Neural cell (in vitro differentiated cells): ENCODE results near the gene FFAR4. TPM values are rescaled to one million over a fixed set of nuclear protein-coding genes. Genes with fewer than 3 reads are reported as not detected.

Experiments
- H2AFZ ChIP-seq: fragments of 200-600, 300-800 bp; sonication (generic), shearing (Covaris generic); 2 replicates; pipeline ENCODE4 v1.6.0; 2014; ENCODE audit warnings: low read depth, mild to moderate bottlenecking, antibody characterized with exemption, low read length, moderate library complexity
- H3F3A ChIP-seq: fragments of 200-600 bp; shearing (Covaris generic); 2 replicates; pipeline ENCODE4 v1.6.1; 2016; ENCODE audit warnings: mild to moderate bottlenecking, moderate library complexity, mixed read lengths, antibody characterized with exemption, low read length; ENCODE audit not compliant: insufficient read depth, poor library complexity, severe bottlenecking
- H3K27ac ChIP-seq: fragments of 200-600, 300-800 bp; sonication (generic), shearing (Covaris generic); 2 replicates; pipeline ENCODE4 v1.5.1; 2014; ENCODE audit warnings: mild to moderate bottlenecking, low read length, moderate library complexity
- H3K27me3 ChIP-seq: fragments of 300-800, 200-600 bp; sonication (generic), shearing (Covaris generic); 2 replicates; pipeline ENCODE4 v1.6.0; 2014; ENCODE audit warnings: mild to moderate bottlenecking, low read depth, low read length, moderate library complexity; ENCODE audit not compliant: insufficient read depth
- H3K36me3 ChIP-seq: fragments of 300-800, 200-600 bp; sonication (generic), shearing (Covaris generic); 2 replicates; pipeline ENCODE4 v1.5.1; 2014; ENCODE audit warnings: mild to moderate bottlenecking, antibody characterized with exemption, low read length, moderate library complexity; ENCODE audit not compliant: insufficient read depth
- H3K4me2 ChIP-seq: fragments of 300-800, 200-600 bp; sonication (generic), shearing (Covaris generic); 2 replicates; pipeline ENCODE4 v1.6.0; 2014; ENCODE audit warnings: mild to moderate bottlenecking, low read length
- H3K4me3 ChIP-seq: fragments of 300-800, 200-600 bp; sonication (generic), shearing (Covaris generic); 2 replicates; pipeline ENCODE4 v1.5.1; 2014; ENCODE audit warnings: mild to moderate bottlenecking, low read length, moderate library complexity
- H3K79me2 ChIP-seq: fragments of 200-600 bp; shearing (Covaris generic); replicated peaks from 2 replicates; pipeline ENCODE4 v1.6.0; 2014; ENCODE audit warnings: mild to moderate bottlenecking, low read length, moderate library complexity; ENCODE audit not compliant: insufficient read depth
- H3K9ac ChIP-seq: fragments of 300-800, 200-600 bp; sonication (generic), shearing (Covaris generic); 2 replicates; pipeline ENCODE4 v1.6.1; 2016; ENCODE audit warnings: mild to moderate bottlenecking, low read length, mixed read lengths
- H3K9me2 ChIP-seq: fragments of 200-600 bp; shearing (Covaris generic); 2 replicates; pipeline ENCODE4 v1.6.1; 2016; ENCODE audit warnings: mild to moderate bottlenecking, low read length, mixed read lengths; ENCODE audit not compliant: insufficient read depth
- H3K9me3 ChIP-seq: fragments of 200-600, 300-800 bp; sonication (generic), shearing (Covaris generic); 2 replicates; pipeline ENCODE4 v1.6.1; 2016; ENCODE audit warnings: mild to moderate bottlenecking, mixed run types, low read length, moderate library complexity, mixed read lengths
- H4K20me1 ChIP-seq: fragments of 200-600 bp; shearing (Covaris generic); 2 replicates; pipeline ENCODE4 v1.6.1; 2016; ENCODE audit warnings: mild to moderate bottlenecking, mixed run types; ENCODE audit not compliant: insufficient read depth
- CTCF ChIP-seq: fragments of 450-650 bp; IDR thresholded peaks from 2 replicates; pipeline ENCODE4 v1.5.1; 2014; ENCODE audit warnings: antibody characterized with exemption, mild to moderate bottlenecking, moderate library complexity; ENCODE audit not compliant: poor library complexity, severe bottlenecking
- EP300 ChIP-seq: fragments of 450-650 bp; conservative IDR thresholded peaks from 2 replicates; pipeline ENCODE4 v1.6.1; 2014; ENCODE audit warnings: antibody characterized with exemption, mild to moderate bottlenecking, moderate library complexity; ENCODE audit not compliant: poor library complexity, severe bottlenecking
- EZH2 ChIP-seq: fragments of 200-600, 300-800 bp; shearing (Covaris generic), sonication (generic); IDR thresholded peaks from 2 replicates; pipeline ENCODE4 v1.6.1; 2014; ENCODE audit warnings: antibody characterized with exemption, low read length, borderline replicate concordance, mild to moderate bottlenecking; ENCODE audit not compliant: insufficient read depth, poor library complexity, severe bottlenecking
- MXI1 ChIP-seq: fragments of 450-650 bp; conservative IDR thresholded peaks from 2 replicates; pipeline ENCODE4 v1.6.1; 2014; ENCODE audit warnings: antibody characterized with exemption, mild to moderate bottlenecking; ENCODE audit not compliant: poor library complexity, severe bottlenecking
- POLR2AphosphoS5 ChIP-seq: IDR thresholded peaks from 2 replicates; pipeline ENCODE4 v1.6.1; 2012
- RAD21 ChIP-seq: fragments of 450-650 bp; conservative IDR thresholded peaks from 2 replicates; pipeline ENCODE4 v1.6.1; 2014; ENCODE audit warnings: antibody characterized with exemption, mild to moderate bottlenecking, moderate library complexity
- REST ChIP-seq: IDR thresholded peaks from 2 replicates; pipeline ENCODE4 v1.6.1; 2012; ENCODE audit warnings: borderline replicate concordance
- SMC3 ChIP-seq: fragments of 450-650 bp; conservative IDR thresholded peaks from 2 replicates; pipeline ENCODE4 v1.6.1; 2014; ENCODE audit warnings: antibody characterized with exemption, mild to moderate bottlenecking, moderate library complexity; ENCODE audit not compliant: poor library complexity
- TAF1 ChIP-seq: IDR thresholded peaks from 2 replicates; pipeline ENCODE4 v1.6.1; 2012; ENCODE audit warnings: low read depth
- polyA plus RNA-seq: library from polyadenylated mRNA; depleted of rRNA; stranded (reverse); fragments of >200 nt; gene quantifications from 2 replicates; pipeline ENCODE4 v1.2.3, GENCODE V29; 2014

FFAR4 gene
- polyA plus RNA-seq, 1 donor from 2014 or later, result not detected

- no peak overlapping the region for H2AFZ ChIP-seq
- H3K9me3 ChIP-seq, result no peaks in the 10 kb centered on the region
- no peaks in the 10 kb centered on the region for H4K20me1 ChIP-seq
- H3F3A ChIP-seq, result no peaks in the 10 kb centered on the region
- H3K27ac ChIP-seq, result no peak overlapping the region
- H3K9me2 ChIP-seq, result no peaks in the 10 kb centered on the region
- no peaks in the 10 kb centered on the region for H3K79me2 ChIP-seq
- no peaks in the 10 kb centered on the region for H3K27me3 ChIP-seq
- no peak for TF ChIP-seq TAF1
- no peak for TF ChIP-seq SMC3
- no peak for TF ChIP-seq EZH2
- TF ChIP-seq REST, result no peak
- no peak for TF ChIP-seq RAD21
- TF ChIP-seq EP300, result no peak
- TF ChIP-seq POLR2AphosphoS5, result no peak
- TF ChIP-seq MXI1, result no peak
- no peak for TF ChIP-seq CTCF
- H3K36me3 ChIP-seq, result no peaks in the 10 kb centered on the region
- H3K9ac ChIP-seq, result no peak overlapping the region
- no peak overlapping the region for H3K4me2 ChIP-seq
- no peak overlapping the region for H3K4me3 ChIP-seq
These were observed 24.8 kb upstream of the FFAR4 start for GRCh38 chr10:93541402-93542357.

GRCh38 chr10:93542358-93542791 lies 24.1 kb upstream of the FFAR4 start:
- Histone ChIP-seq H3F3A (no peaks in the 10 kb centered on the region), H3K9me2 (no peaks in the 10 kb centered on the region), H3K9ac (no peak overlapping the region), H3K4me2 (no peak overlapping the region), H4K20me1 (no peaks in the 10 kb centered on the region), H3K27me3 (no peaks in the 10 kb centered on the region), H3K79me2 (no peaks in the 10 kb centered on the region), H3K9me3 (no peaks in the 10 kb centered on the region), H3K27ac (no peak overlapping the region), H3K36me3 (no peaks in the 10 kb centered on the region), H3K4me3 (no peak overlapping the region), H2AFZ (no peak overlapping the region)
- no peak for TF ChIP-seq EP300
- no peak for TF ChIP-seq MXI1
- no peak for TF ChIP-seq EZH2
- TF ChIP-seq CTCF, result no peak
- no peak for TF ChIP-seq RAD21
- no peak for TF ChIP-seq SMC3
- TF ChIP-seq POLR2AphosphoS5, result no peak
- TF ChIP-seq REST, result no peak
- no peak for TF ChIP-seq TAF1
